Right renal cortex interstitium (tissue), 3 donors: ENCODE data around the gene PSMC1. TPM values are rescaled to one million over a fixed set of nuclear protein-coding genes. Genes with fewer than 3 reads are reported as not detected.

Experiments used
- DNase-seq, 3 donors: peaks; one replicate each; pipeline ENCODE4 v3.0.0-alpha.2; 2013; ENCODE audit warnings: low read depth in 3 of 3, low spot score in 2 of 3
- polyA plus RNA-seq, 3 donors: library from polyadenylated mRNA; unstranded; fragments of 120-200 nt; gene quantifications; one replicate each; pipeline ENCODE4 v1.2.1, GENCODE V29; 2013; ENCODE audit not compliant: insufficient read length in 3 of 3

PSMC1 gene
- polyA plus RNA-seq, 3 donors: 148 to 151 (median 149) TPM

DNA sequence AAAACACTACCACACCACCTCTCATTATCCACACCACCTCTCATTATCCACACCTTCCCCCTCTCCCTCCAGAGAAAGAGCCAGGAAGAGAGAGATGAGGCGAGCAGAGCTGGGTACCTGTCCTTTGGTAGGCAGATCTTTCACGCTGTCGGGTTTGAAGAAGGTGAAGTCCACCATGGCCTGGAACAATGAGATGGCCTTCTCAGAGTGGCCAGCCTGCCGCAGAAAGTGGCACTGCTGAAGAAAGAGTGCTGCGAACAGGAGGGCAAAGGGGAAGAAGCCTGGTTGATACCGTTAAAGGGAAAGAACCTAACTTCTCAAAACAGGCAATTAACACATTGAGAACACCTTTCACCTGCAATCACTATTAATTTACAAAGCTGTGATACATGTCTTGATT is 44.8 kb downstream of the PSMC1 start:
- DNase-seq: no peak

- DNase-seq: peak; percentile 18 to 40 (median 27)
These were observed 45.3 kb downstream of the PSMC1 start for GRCh38 chr14:90301668-90302090.

- DNase-seq: no peak
These were observed 46.4 kb downstream of the PSMC1 start for GRCh38 chr14:90302529-90303303.

- no peak for DNase-seq
These were observed 47.1 kb downstream of the PSMC1 start for GRCh38 chr14:90303473-90303872.

GRCh38 chr14:90304502-90304901 is 48.1 kb downstream of the PSMC1 start:
- DNase-seq: no peak

GRCh38 chr14:90305176-90305601 is 48.8 kb downstream of the PSMC1 start:
- DNase-seq: no peak

DNA sequence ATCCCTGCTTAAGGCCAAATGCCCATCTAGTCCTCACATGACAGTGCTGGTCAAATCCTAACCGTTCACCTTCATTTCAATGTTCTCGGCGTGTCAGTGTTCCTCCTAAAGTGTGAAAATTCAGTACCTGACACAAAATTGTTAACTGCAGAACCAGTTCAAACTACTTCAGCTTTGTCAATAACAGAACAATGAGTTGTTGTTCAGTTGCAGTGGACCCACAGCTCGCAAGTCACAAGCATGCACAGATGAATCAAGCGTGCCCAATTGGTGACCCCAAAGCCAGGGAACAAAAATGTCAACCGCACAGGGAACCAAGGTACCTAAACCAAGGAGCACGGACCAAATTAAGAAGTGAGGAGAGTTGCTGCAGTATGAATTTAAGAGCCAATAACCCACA is 52.2 kb downstream of the PSMC1 start:
- DNase-seq: no peak

- no peak for DNase-seq
These were observed 60.9 kb downstream of the PSMC1 start for GRCh38 chr14:90317286-90317685.

DNA sequence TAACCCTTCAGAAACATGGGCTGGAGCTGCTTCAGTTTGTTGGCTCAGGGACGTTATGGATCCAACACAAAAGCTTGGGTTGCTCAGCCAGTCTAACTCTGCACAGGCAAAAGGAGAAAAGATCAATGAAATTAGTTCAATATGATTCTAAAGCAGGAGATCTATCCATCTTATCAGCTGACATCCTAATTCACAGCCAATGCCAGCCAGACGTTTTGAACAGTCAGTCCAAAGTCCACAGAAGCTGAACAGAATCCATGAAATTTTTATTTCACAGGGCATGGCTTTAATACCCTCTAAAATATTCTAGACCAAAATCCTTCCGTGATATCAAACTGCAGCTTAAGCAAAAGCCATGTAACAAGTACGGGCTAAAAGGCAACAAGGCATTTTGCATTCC is 61.7 kb downstream of the PSMC1 start:
- DNase-seq: no peak

DNA sequence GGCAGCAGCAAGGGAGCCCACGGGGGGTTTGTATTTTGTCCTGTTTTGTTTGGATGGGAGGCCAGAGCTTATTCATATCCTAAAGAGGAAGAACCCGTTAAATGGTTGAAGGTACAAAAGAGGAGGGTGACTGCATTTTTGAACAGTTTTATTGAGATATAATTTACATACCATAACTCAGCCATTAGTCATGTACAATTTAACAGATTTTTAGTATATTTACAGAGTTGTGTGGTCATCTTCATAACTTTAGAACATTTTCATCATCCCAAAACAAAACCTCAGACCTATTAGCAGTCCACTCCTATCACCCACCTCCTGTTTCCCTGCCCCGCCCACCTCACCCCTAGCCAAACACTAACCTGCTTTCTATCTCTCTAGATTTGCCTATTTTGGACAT is 62.8 kb downstream of the PSMC1 start:
- DNase-seq: no peak

GRCh38 chr14:90319634-90320541 is 63.5 kb downstream of the PSMC1 start:
- no peak for DNase-seq

GRCh38 chr14:90321891-90322290 is 65.5 kb downstream of the PSMC1 start:
- no peak for DNase-seq

Other genes starting within 250 kb of the PSMC1 start
- gene KCNK13, start 194.6 kb upstream of the PSMC1 start, polyA plus RNA-seq: under 1 TPM; 0.18 to 0.26 (median 0.24) TPM
- gene NRDE2, start 75.4 kb downstream of the PSMC1 start, polyA plus RNA-seq: 10 to 100 TPM; 18.9 to 23.2 (median 22.1) TPM
- gene CALM1, start 140.5 kb downstream of the PSMC1 start, polyA plus RNA-seq: 100 to 1,000 TPM; 389 to 428 (median 409) TPM